NT2/D1 (cell line): ENCODE measurements around the gene SMOC2.

Experiments
- SUZ12 ChIP-seq: IDR thresholded peaks from 2 replicates; pipeline ENCODE4 v1.6.1; 2011; ENCODE audit not compliant: insufficient read length, insufficient read depth; ENCODE audit errors: extremely low read depth
- YY1 ChIP-seq: IDR thresholded peaks from 2 replicates; pipeline ENCODE4 v1.6.1; 2011; ENCODE audit not compliant: insufficient read length, insufficient read depth

DNA sequence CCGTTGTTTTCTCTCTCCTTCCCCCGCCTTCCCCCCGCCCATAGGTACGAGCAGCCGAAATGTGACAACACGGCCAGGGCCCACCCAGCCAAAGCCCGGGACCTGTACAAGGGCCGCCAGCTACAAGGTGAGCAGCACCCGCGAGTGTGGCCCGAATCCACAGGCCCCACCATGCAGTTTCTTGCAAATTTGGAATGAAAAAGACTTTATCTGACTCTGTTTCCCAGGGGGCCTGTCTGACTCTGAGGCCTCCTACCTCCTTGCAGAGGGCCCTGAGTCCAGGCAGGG lies 167.1 kb downstream of the SMOC2 start:
- TF ChIP-seq YY1: no peak
- no peak for TF ChIP-seq SUZ12
